ENCODE results near the gene OR11H7. TPM values are rescaled to one million over a fixed set of nuclear protein-coding genes. Genes with fewer than 3 reads are reported as not detected.
"Not testable (repeated sequence)": the region's sequence is repeated elsewhere in the genome, so short reads cannot be mapped to it uniquely, and the experiment has no call there.

Gene OR11H7
- total and polyA plus RNA-seq, 8 donors, result not detected

DNA sequence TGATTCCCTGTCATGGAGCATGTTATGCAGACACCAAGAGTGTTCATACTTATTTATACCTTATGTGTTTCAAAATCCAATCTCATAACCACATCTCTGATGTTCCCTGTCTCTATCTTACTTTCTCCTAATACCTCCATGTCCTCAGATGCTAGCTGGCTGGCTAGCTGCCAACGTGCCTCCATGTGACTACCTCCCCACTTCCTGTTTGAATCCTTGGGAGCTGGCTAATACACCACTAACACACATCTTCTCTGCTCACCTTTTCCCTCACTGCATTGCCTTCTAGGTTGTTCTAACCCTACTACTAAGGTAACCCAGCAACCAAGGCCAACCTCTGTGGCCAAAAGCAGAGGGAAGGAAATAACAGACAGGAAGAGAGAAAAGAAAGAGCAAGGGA, 49.6 kb downstream of the OR11H7 start:
- Histone ChIP-seq H3K4me1 (no peaks in the 10 kb centered on the region), H3K9me3 (peaks cover 0 to 20% (median 8%) of the 10 kb centered on the region in 4 donors), H3K36me3 (peaks cover 0 to 53% (median 18%) of the 10 kb centered on the region in 4 donors), H3K4me3 (no peak overlapping the region), H3K27me3 (no peaks in the 10 kb centered on the region), H3K27ac (no peak overlapping the region)
- WGBS, 5 donors, result 40 to 61% (median 54%) methylated on average over 1 of the region's 1 CpG
- TF ChIP-seq EP300 (IDR thresholded peaks at IDR 0.05), result no peak
- no peak for TF ChIP-seq POLR2AphosphoS5 (IDR thresholded peaks at IDR 0.05)
- TF ChIP-seq, protein P1, sequence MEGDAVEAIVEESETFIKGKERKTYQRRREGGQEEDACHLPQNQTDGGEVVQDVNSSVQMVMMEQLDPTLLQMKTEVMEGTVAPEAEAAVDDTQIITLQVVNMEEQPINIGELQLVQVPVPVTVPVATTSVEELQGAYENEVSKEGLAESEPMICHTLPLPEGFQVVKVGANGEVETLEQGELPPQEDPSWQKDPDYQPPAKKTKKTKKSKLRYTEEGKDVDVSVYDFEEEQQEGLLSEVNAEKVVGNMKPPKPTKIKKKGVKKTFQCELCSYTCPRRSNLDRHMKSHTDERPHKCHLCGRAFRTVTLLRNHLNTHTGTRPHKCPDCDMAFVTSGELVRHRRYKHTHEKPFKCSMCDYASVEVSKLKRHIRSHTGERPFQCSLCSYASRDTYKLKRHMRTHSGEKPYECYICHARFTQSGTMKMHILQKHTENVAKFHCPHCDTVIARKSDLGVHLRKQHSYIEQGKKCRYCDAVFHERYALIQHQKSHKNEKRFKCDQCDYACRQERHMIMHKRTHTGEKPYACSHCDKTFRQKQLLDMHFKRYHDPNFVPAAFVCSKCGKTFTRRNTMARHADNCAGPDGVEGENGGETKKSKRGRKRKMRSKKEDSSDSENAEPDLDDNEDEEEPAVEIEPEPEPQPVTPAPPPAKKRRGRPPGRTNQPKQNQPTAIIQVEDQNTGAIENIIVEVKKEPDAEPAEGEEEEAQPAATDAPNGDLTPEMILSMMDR (IDR thresholded peaks at IDR 0.05), result no peak
- no peak for TF ChIP-seq POLR2A (IDR thresholded peaks at IDR 0.05)
- peak in 1 of 2 donors; percentile 10 for DNase-seq
- intact Hi-C loops (cut with DNase I; ENCODE audit: low total_unique reads), result no loop called here

DNA sequence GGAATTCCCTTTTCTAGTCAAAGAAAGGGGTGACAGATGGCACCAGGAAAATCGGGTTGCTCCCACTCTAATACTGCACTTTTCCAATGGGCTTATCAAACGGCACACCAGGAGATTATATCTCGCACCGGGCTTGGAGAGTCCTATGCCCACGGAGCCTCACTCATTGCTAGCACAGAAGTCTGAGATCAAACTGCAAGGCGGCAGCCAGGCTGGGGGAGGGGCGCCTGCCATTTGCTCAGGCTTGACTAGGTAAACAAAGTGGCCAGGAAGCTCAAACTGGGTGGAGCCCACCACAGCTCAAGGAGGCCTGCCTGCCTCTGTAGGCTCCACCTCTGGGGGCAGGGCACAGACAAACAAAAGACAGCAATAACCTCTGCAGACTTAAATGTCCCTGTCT, 51.5 kb downstream of the OR11H7 start:
- H3K27me3 ChIP-seq; H3K4me3 ChIP-seq; H3K27ac ChIP-seq; DNase-seq; H3K9me3 ChIP-seq; H3K4me1 ChIP-seq; intact Hi-C loops (cut with DNase I; ENCODE audit: low total_unique reads): not testable (repeated sequence)
- H3K36me3 ChIP-seq, result peaks cover 0 to 43% (median 18%) of the 10 kb centered on the region in 4 donors
- WGBS, 5 donors, result 93 to 94% (median 94%) methylated on average over 7 of the region's 7 CpGs

Other genes with a start within 250 kb of the OR11H7 start
- not detected for gene OR4Q2, start 226.8 kb upstream of the OR11H7 start, total RNA-seq
- not detected for gene OR4Q2, start 226.8 kb upstream of the OR11H7 start, polyA plus RNA-seq
- not detected for gene OR4K14, start 209.7 kb upstream of the OR11H7 start, total RNA-seq
- gene OR4K14, start 209.7 kb upstream of the OR11H7 start, polyA plus RNA-seq, result not detected
- not detected for gene OR4K13, start 192.9 kb upstream of the OR11H7 start, total RNA-seq
- gene OR4K13, start 192.9 kb upstream of the OR11H7 start, polyA plus RNA-seq, result not detected
- not detected for gene OR4L1, start 168.9 kb upstream of the OR11H7 start, total RNA-seq
- not detected for gene OR4L1, start 168.9 kb upstream of the OR11H7 start, polyA plus RNA-seq
- gene OR4K17, start 118.2 kb upstream of the OR11H7 start, total RNA-seq, result not detected
- gene OR4K17, start 118.2 kb upstream of the OR11H7 start, polyA plus RNA-seq, result not detected
- not detected for gene OR4N5, start 90.2 kb upstream of the OR11H7 start, total RNA-seq
- gene OR4N5, start 90.2 kb upstream of the OR11H7 start, polyA plus RNA-seq, result not detected
- 1 to 10 TPM in 1 of 5 donors, not detected in 4; 2.3 TPM for gene OR11G2, start 38.1 kb upstream of the OR11H7 start, total RNA-seq
- gene OR11G2, start 38.1 kb upstream of the OR11H7 start, polyA plus RNA-seq, result not detected
- not detected for gene OR11H6, start 5.3 kb upstream of the OR11H7 start, total RNA-seq
- gene OR11H6, start 5.3 kb upstream of the OR11H7 start, polyA plus RNA-seq, result not detected
- not detected for gene OR11H4, start 10.3 kb downstream of the OR11H7 start, total RNA-seq
- gene OR11H4, start 10.3 kb downstream of the OR11H7 start, polyA plus RNA-seq, result not detected
- 10 to 100 TPM in 2 of 5 donors, 1 to 10 TPM in 3; 2.3 to 30.3 (median 6.2) TPM for gene TTC5, start 77.0 kb downstream of the OR11H7 start, total RNA-seq
- gene TTC5, start 77.0 kb downstream of the OR11H7 start, polyA plus RNA-seq, result 1 to 10 TPM; 2.9 to 5.0 (median 3.8) TPM
- 100 to 1,000 TPM in 1 of 5 donors, 10 to 100 TPM in 3, 1 to 10 TPM in 1; 2.6 to 104 (median 58.9) TPM for gene CCNB1IP1, start 104.3 kb downstream of the OR11H7 start, total RNA-seq
- gene CCNB1IP1, start 104.3 kb downstream of the OR11H7 start, polyA plus RNA-seq, result 10 to 100 TPM; 39.2 to 69.5 (median 52.7) TPM
- 10 to 100 TPM in 3 of 5 donors, 1 to 10 TPM in 2; 4.1 to 30.4 (median 17.7) TPM for gene PARP2, start 114.7 kb downstream of the OR11H7 start, total RNA-seq
- 10 to 100 TPM in 2 of 3 donors, 1 to 10 TPM in 1; 7.5 to 16.0 (median 11.2) TPM for gene PARP2, start 114.7 kb downstream of the OR11H7 start, polyA plus RNA-seq
- gene TEP1, start 184.5 kb downstream of the OR11H7 start, total RNA-seq, result 100 to 1,000 TPM in 1 of 5 donors, 10 to 100 TPM in 4; 16.9 to 190 (median 34.1) TPM
- 10 to 100 TPM in 1 of 3 donors, 1 to 10 TPM in 2; 9.3 to 11.6 (median 9.8) TPM for gene TEP1, start 184.5 kb downstream of the OR11H7 start, polyA plus RNA-seq
- 1 to 10 TPM in 1 of 5 donors, under 1 TPM in 2, not detected in 2; under 0.01 to 4.3 (median 0.37) TPM for gene KLHL33, start 207.2 kb downstream of the OR11H7 start, total RNA-seq
- gene KLHL33, start 207.2 kb downstream of the OR11H7 start, polyA plus RNA-seq, result under 1 TPM in 2 of 3 donors, not detected in 1; 0.05 to 0.06 TPM
- gene OSGEP, start 225.8 kb downstream of the OR11H7 start, total RNA-seq, result 10 to 100 TPM; 29.9 to 71.8 (median 59.7) TPM
- gene OSGEP, start 225.8 kb downstream of the OR11H7 start, polyA plus RNA-seq, result 10 to 100 TPM; 24.7 to 58.5 (median 43.4) TPM
- gene APEX1, start 226.2 kb downstream of the OR11H7 start, total RNA-seq, result 100 to 1,000 TPM in 4 of 5 donors, 10 to 100 TPM in 1; 70.1 to 219 (median 149) TPM
- gene APEX1, start 226.2 kb downstream of the OR11H7 start, polyA plus RNA-seq, result 100 to 1,000 TPM; 104 to 148 (median 118) TPM
- gene PIP4P1, start 232.5 kb downstream of the OR11H7 start, total RNA-seq, result 10 to 100 TPM in 3 of 5 donors, 1 to 10 TPM in 2; 2.0 to 25.6 (median 20.4) TPM
- 10 to 100 TPM; 22.6 to 30.5 (median 28.4) TPM for gene PIP4P1, start 232.5 kb downstream of the OR11H7 start, polyA plus RNA-seq
- gene PNP, start 240.4 kb downstream of the OR11H7 start, total RNA-seq, result 10 to 100 TPM; 11.3 to 47.7 (median 46.0) TPM
- 100 to 1,000 TPM in 1 of 3 donors, 10 to 100 TPM in 2; 36.5 to 125 (median 72.1) TPM for gene PNP, start 240.4 kb downstream of the OR11H7 start, polyA plus RNA-seq

Measured in stomach (tissue), 9 donors.